ENCODE data around the gene PLEKHG3. TPM values are rescaled to one million over a fixed set of nuclear protein-coding genes. Genes with fewer than 3 reads are reported as not detected.

PLEKHG3 gene
- total and polyA plus RNA-seq, 2 experiments from 2014 or later, result 23.0 to 83.1 TPM

DNA sequence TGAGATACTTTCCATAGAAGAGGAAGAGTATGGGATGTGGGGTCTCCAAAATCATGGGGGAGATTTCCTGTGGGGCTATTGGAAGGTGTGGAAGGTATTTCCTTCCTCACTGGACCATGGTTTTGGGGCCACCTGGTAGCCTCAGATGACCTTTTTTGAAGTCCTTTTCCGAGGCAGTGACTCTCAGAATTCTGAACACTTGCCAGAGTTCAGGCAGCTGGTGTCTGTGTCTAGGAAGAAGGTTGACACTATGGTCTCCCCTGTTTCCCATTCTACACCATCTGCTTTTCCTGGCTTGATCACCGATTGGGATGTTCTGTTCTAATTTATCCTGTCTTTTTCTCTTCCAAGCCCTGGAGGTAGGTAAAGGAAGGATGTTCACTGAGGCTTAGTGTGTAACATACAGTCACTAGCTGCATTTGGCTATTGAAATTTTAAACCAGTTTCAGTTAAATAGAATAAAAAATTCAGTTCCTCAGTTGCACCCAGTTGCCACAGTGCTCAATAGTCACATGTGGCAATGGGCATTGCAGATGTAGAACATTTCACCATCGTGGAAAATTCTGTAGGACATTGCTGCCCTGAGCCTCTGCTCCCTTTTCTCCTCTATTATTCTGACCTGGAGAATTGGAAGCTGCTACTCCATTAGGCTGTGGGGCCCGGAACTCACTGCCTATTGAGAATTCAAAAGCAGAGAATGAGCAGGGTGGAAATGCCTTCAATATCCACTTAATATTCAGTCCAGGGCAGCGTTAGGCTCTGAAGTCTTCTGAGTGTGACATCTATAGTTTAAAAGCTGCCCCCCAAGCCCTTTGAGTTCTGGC, 11.0 kb upstream of the PLEKHG3 start:
- peaks cover 17% of the 10 kb centered on the region for H3K27me3 Mint-ChIP-seq (ENCODE audit: insufficient read depth, low read depth, poor library complexity)
- Histone ChIP-seq H3K4me1 (ENCODE audit: insufficient read depth) (peaks cover 16% of the 10 kb centered on the region), H3K9me2 (ENCODE audit: insufficient read depth) (no peaks in the 10 kb centered on the region), H3K36me3 (ENCODE audit: insufficient read depth) (no peaks in the 10 kb centered on the region), H3K27me3 (ENCODE audit: insufficient read depth) (peaks cover 16% of the 10 kb centered on the region; the same call in 1 of the 2 replicates), H2AFZ (0 out of 2 replicates have a peak overlapping the region, but pooled peaks have one; percentile 14), H4K20me1 (replicated peaks; ENCODE audit: insufficient read depth) (no peaks in the 10 kb centered on the region), H3K4me2 (no peak overlapping the region), H3K4me3 (no peak overlapping the region), H3F3A (replicated peaks; ENCODE audit: low read depth) (no peaks in the 10 kb centered on the region), H3K79me2 (replicated peaks; ENCODE audit: insufficient read depth) (no peaks in the 10 kb centered on the region), H3K27ac (ENCODE audit: low read depth) (no peak overlapping the region)
- peaks cover 38% of the 10 kb centered on the region for H3K4me1 Mint-ChIP-seq
- no peak overlapping the region for H3K4me3 Mint-ChIP-seq
- TF ChIP-seq, protein P1, sequence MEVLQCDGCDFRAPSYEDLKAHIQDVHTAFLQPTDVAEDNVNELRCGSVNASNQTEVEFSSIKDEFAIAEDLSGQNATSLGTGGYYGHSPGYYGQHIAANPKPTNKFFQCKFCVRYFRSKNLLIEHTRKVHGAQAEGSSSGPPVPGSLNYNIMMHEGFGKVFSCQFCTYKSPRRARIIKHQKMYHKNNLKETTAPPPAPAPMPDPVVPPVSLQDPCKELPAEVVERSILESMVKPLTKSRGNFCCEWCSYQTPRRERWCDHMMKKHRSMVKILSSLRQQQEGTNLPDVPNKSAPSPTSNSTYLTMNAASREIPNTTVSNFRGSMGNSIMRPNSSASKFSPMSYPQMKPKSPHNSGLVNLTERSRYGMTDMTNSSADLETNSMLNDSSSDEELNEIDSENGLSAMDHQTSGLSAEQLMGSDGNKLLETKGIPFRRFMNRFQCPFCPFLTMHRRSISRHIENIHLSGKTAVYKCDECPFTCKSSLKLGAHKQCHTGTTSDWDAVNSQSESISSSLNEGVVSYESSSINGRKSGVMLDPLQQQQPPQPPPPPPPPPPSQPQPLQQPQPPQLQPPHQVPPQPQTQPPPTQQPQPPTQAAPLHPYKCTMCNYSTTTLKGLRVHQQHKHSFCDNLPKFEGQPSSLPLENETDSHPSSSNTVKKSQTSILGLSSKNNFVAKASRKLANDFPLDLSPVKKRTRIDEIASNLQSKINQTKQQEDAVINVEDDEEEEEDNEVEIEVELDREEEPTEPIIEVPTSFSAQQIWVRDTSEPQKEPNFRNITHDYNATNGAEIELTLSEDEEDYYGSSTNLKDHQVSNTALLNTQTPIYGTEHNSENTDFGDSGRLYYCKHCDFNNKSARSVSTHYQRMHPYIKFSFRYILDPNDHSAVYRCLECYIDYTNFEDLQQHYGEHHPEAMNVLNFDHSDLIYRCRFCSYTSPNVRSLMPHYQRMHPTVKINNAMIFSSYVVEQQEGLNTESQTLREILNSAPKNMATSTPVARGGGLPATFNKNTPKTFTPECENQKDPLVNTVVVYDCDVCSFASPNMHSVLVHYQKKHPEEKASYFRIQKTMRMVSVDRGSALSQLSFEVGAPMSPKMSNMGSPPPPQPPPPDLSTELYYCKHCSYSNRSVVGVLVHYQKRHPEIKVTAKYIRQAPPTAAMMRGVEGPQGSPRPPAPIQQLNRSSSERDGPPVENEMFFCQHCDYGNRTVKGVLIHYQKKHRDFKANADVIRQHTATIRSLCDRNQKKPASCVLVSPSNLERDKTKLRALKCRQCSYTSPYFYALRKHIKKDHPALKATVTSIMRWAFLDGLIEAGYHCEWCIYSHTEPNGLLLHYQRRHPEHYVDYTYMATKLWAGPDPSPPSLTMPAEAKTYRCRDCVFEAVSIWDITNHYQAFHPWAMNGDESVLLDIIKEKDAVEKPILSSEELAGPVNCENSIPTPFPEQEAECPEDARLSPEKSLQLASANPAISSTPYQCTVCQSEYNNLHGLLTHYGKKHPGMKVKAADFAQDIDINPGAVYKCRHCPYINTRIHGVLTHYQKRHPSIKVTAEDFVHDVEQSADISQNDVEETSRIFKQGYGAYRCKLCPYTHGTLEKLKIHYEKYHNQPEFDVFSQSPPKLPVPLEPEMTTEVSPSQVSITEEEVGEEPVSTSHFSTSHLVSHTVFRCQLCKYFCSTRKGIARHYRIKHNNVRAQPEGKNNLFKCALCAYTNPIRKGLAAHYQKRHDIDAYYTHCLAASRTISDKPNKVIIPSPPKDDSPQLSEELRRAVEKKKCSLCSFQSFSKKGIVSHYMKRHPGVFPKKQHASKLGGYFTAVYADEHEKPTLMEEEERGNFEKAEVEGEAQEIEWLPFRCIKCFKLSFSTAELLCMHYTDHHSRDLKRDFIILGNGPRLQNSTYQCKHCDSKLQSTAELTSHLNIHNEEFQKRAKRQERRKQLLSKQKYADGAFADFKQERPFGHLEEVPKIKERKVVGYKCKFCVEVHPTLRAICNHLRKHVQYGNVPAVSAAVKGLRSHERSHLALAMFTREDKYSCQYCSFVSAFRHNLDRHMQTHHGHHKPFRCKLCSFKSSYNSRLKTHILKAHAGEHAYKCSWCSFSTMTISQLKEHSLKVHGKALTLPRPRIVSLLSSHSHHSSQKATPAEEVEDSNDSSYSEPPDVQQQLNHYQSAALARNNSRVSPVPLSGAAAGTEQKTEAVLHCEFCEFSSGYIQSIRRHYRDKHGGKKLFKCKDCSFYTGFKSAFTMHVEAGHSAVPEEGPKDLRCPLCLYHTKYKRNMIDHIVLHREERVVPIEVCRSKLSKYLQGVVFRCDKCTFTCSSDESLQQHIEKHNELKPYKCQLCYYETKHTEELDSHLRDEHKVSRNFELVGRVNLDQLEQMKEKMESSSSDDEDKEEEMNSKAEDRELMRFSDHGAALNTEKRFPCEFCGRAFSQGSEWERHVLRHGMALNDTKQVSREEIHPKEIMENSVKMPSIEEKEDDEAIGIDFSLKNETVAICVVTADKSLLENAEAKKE (CRISPR knock-in tag; IDR thresholded peaks at IDR 0.05), result no peak
- TF ChIP-seq POLR2AphosphoS5 (IDR thresholded peaks at IDR 0.05; ENCODE audit: low read depth) (no peak), EZH2phosphoT487 (IDR thresholded peaks at IDR 0.05; ENCODE audit: unreplicated experiment) (no peak), ZNF114 (CRISPR knock-in tag; IDR thresholded peaks at IDR 0.05) (no peak), JUNB (IDR thresholded peaks at IDR 0.05; ENCODE audit: unreplicated experiment) (no peak), NANOG (IDR thresholded peaks at IDR 0.05; ENCODE audit: borderline replicate concordance) (no peak), ZNF331 (CRISPR knock-in tag; IDR thresholded peaks at IDR 0.05; ENCODE audit: low read depth) (no peak), EZH2 (IDR thresholded peaks at IDR 0.05; ENCODE audit: low read depth, unreplicated experiment) (no peak)
- TF ChIP-seq, protein P2, sequence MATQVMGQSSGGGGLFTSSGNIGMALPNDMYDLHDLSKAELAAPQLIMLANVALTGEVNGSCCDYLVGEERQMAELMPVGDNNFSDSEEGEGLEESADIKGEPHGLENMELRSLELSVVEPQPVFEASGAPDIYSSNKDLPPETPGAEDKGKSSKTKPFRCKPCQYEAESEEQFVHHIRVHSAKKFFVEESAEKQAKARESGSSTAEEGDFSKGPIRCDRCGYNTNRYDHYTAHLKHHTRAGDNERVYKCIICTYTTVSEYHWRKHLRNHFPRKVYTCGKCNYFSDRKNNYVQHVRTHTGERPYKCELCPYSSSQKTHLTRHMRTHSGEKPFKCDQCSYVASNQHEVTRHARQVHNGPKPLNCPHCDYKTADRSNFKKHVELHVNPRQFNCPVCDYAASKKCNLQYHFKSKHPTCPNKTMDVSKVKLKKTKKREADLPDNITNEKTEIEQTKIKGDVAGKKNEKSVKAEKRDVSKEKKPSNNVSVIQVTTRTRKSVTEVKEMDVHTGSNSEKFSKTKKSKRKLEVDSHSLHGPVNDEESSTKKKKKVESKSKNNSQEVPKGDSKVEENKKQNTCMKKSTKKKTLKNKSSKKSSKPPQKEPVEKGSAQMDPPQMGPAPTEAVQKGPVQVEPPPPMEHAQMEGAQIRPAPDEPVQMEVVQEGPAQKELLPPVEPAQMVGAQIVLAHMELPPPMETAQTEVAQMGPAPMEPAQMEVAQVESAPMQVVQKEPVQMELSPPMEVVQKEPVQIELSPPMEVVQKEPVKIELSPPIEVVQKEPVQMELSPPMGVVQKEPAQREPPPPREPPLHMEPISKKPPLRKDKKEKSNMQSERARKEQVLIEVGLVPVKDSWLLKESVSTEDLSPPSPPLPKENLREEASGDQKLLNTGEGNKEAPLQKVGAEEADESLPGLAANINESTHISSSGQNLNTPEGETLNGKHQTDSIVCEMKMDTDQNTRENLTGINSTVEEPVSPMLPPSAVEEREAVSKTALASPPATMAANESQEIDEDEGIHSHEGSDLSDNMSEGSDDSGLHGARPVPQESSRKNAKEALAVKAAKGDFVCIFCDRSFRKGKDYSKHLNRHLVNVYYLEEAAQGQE (IDR thresholded peaks at IDR 0.05; ENCODE audit: unreplicated experiment), result no peak
- H3K36me3 Mint-ChIP-seq (ENCODE audit: low read depth), result no peaks in the 10 kb centered on the region
- no peak for DNase-seq (ENCODE audit: low spot score)
- H3K9me3 Mint-ChIP-seq, result no peaks in the 10 kb centered on the region
- no peak for ATAC-seq
- H3K27ac Mint-ChIP-seq, result no peak overlapping the region
